K562 (cell line): ENCODE data around the gene FRMD4A. TPM values are rescaled to one million over a fixed set of nuclear protein-coding genes. Genes with fewer than 3 reads are reported as not detected.

Experiments used
- ATAC-seq: fragments of 200-7000 bp; cut with Tn5 transposase; 3 replicates; pipeline ENCODE4 v1.9.1; 2020; ENCODE audit warnings: moderate library complexity
- BruUV-seq: library from RNA; stranded (reverse); fragments of 400-500 nt; replicated peaks from 2 replicates; lab custom pipeline; 2021; lab: Mats Ljungman, UMichigan
- CTCF ChIA-PET: fragments of 300-600 bp; formaldehyde crosslinking; extraction: SDS; loops from one replicate; lab custom pipeline; 2021; ENCODE audit warnings: low intra/inter-chr PET ratio; lab: Yijun Ruan, JAX
- POLR2A ChIA-PET: fragments of 300-600, 350-650 bp; sonication (Branson Sonifier 250); formaldehyde crosslinking; extraction: SDS; loops from one replicate; lab custom pipeline; 2021; ENCODE audit warnings: antibody characterized with exemption, inconsistent platforms; lab: Yijun Ruan, JAX
- DNase-seq, 4 experiments: peaks; one replicate each; pipeline versions ENCODE4 v3.0.0 to v3.0.0-alpha.2; 2011 to 2018; ENCODE audit warnings: low spot score in 3 of 4, mixed read lengths in 3 of 4; ENCODE audit errors: extremely low read depth in 1 of 4
- FAIRE-seq: peaks from 2 replicates; lab custom pipeline; 2011; peaks lifted over from hg19 to GRCh38; lab: Jason Lieb, UNC
- H2AFZ ChIP-seq: 2 replicates; pipeline ENCODE4 v1.6.0; 2011; ENCODE audit warnings: low read depth, low read length, control low read depth, inconsistent platforms
- H3K27ac ChIP-seq: fragments of 200-600 bp; 3 replicates; pipeline ENCODE4 v1.8.0; 2011; ENCODE audit warnings: low read depth, mild to moderate bottlenecking, control low read depth, inconsistent platforms, low read length, moderate library complexity, mixed read lengths; ENCODE audit errors: extremely low read depth
- H3K27me3 ChIP-seq, 2 experiments: fragments of 300-600 bp in 1 of 2; 2 replicates in 1 of 2; 3 replicates in 1 of 2; pipeline versions ENCODE4 v1.6.0 to v1.8.0; 2011; ENCODE audit warnings: inconsistent platforms in 2 of 2, low read length in 2 of 2, mild to moderate bottlenecking in 1 of 2, mixed read lengths in 1 of 2, moderate library complexity in 1 of 2; ENCODE audit not compliant: control insufficient read depth in 2 of 2, insufficient read depth in 2 of 2
- H3K36me3 ChIP-seq: fragments of 300-600 bp; 3 replicates; pipeline ENCODE4 v1.8.0; 2011; ENCODE audit warnings: mild to moderate bottlenecking, low read length, inconsistent platforms; ENCODE audit not compliant: control insufficient read depth, insufficient read depth
- H3K4me1 ChIP-seq, 2 experiments: fragments of 200-600 bp in 1 of 2; replicated peaks in 1 of 2; 2 replicates in 1 of 2; 3 replicates in 1 of 2; pipeline versions ENCODE4 v1.5.1 to v1.8.0; 2011; ENCODE audit warnings: inconsistent platforms in 2 of 2, low read length in 2 of 2, mild to moderate bottlenecking in 1 of 2, mixed read lengths in 1 of 2, moderate library complexity in 1 of 2; ENCODE audit not compliant: control insufficient read depth in 2 of 2, insufficient read depth in 2 of 2
- H3K4me2 ChIP-seq: 2 replicates; pipeline ENCODE4 v1.6.1; 2011; ENCODE audit warnings: low read length, control low read depth, inconsistent platforms, mixed read lengths; ENCODE audit not compliant: insufficient read depth
- H3K4me3 ChIP-seq: fragments of 200-600 bp; sonication (generic), shearing (Covaris generic); 2 replicates; pipeline ENCODE4 v1.5.1; 2016; ENCODE audit warnings: control low read depth, inconsistent platforms
- H3K79me2 ChIP-seq: fragments of 200-600 bp; 3 replicates; pipeline ENCODE4 v1.8.0; 2011; ENCODE audit warnings: low read length, inconsistent platforms; ENCODE audit not compliant: control insufficient read depth, insufficient read depth
- H3K9ac ChIP-seq, 2 experiments: 2 replicates each; pipeline versions ENCODE4 v1.6.0 to v1.6.1; 2011; ENCODE audit warnings: low read depth in 2 of 2, low read length in 2 of 2, control low read depth in 1 of 2, inconsistent platforms in 1 of 2, mild to moderate bottlenecking in 1 of 2, mixed read lengths in 1 of 2; ENCODE audit not compliant: insufficient read depth in 1 of 2
- H3K9me1 ChIP-seq: one replicate; pipeline ENCODE4 v1.6.0; 2011; ENCODE audit warnings: inconsistent platforms, mild to moderate bottlenecking, low read length, moderate library complexity; ENCODE audit not compliant: control insufficient read depth, insufficient read depth
- H3K9me3 ChIP-seq: replicated peaks from 2 replicates; pipeline ENCODE4 v1.5.1; 2011; ENCODE audit warnings: low read depth, low read length, inconsistent platforms; ENCODE audit not compliant: control insufficient read depth, insufficient read depth
- H4K20me1 ChIP-seq: replicated peaks from 2 replicates; pipeline ENCODE4 v1.6.1; 2011; ENCODE audit warnings: low read length, inconsistent platforms, mixed read lengths; ENCODE audit not compliant: control insufficient read depth, insufficient read depth
- ESRRA ChIP-seq: fragments of 450-650 bp; IDR thresholded peaks from 2 replicates; pipeline ENCODE4 v1.6.1; 2014; ENCODE audit warnings: low read depth, mild to moderate bottlenecking, moderate library complexity, borderline replicate concordance
- RBM15 ChIP-seq: fragments of 200-400 bp; formaldehyde crosslinking; IDR thresholded peaks from 2 replicates; pipeline ENCODE4 v1.6.1; 2018; ENCODE audit warnings: mild to moderate bottlenecking, low read length, moderate library complexity; ENCODE audit not compliant: insufficient read depth
- TAF1 ChIP-seq: IDR thresholded peaks from 2 replicates; pipeline ENCODE4 v1.6.1; 2011; ENCODE audit warnings: mild to moderate bottlenecking, low read length, moderate library complexity; ENCODE audit not compliant: insufficient read depth, control insufficient read depth, severe bottlenecking; ENCODE audit errors: extremely low read depth
- ZNF174 ChIP-seq: fragments of 250-450 bp; sonication (Bioruptor Pico); IDR thresholded peaks from 2 replicates; pipeline ENCODE4 v1.4.0; 2020; ENCODE audit warnings: mild to moderate bottlenecking
- ZSCAN32 ChIP-seq: fragments of 450-650 bp; formaldehyde crosslinking; IDR thresholded peaks from 2 replicates; pipeline ENCODE4 v1.4.0; 2020; ENCODE audit warnings: mild to moderate bottlenecking, moderate library complexity
- WGBS: fragments of 100-300 bp; shearing (Covaris generic); methylation state at CpG from one replicate; pipeline ENCODE4 v1.1.6; 2016; ENCODE audit warnings: low coverage, mixed read lengths; ENCODE audit not compliant: insufficient coverage; ENCODE audit errors: missing lambda C conversion rate; 5-methylcytosine and 5-hydroxymethylcytosine counted together
- in situ Hi-C: fragments of 300-500 bp; cut with MboI; formaldehyde crosslinking; loops from 4 replicates; pipeline ENCODE4 v1.15.0; 2018; ENCODE audit warnings: inconsistent platforms, mixed read lengths
- intact Hi-C: fragments of 100-400 bp; cut with micrococcal nuclease; formaldehyde crosslinking; loops from 2 replicates; pipeline ENCODE4 v1.14.2; 2022
- polyA plus RNA-seq, 8 experiments: library from polyadenylated mRNA; depleted of rRNA in 4 of 8; stranded (reverse) in 5 of 8; unstranded in 3 of 8; fragments of >200 nt; fragmentation: Nextera tagmentation in 2 of 8; fragmentation: Illumina TruSeq in 1 of 8; extraction: Ambion mirVana in 2 of 8; extraction: Trizol in 1 of 8; gene quantifications; 2 replicates each; pipeline versions ENCODE4 v1.2.1 to v1.2.3, GENCODE V29; 2011 to 2014; ENCODE audit warnings: inconsistent platforms in 1 of 8, missing spikeins in 1 of 8
- total RNA-seq, 7 experiments: library from RNA; depleted of rRNA in 6 of 7; stranded (reverse); fragments of >200 nt in 6 of 7; fragmentation: Illumina TruSeq in 2 of 7; extraction: Trizol in 2 of 7; gene quantifications; 2 replicates each; pipeline versions ENCODE4 v1.2.1 to v1.2.3, GENCODE V29; 2011 to 2021; ENCODE audit warnings: low replicate concordance in 1 of 7

The FRMD4A gene
- total and polyA plus RNA-seq, 9 of the 15 experiments (the other 6 are each of a cell fraction or from before 2014, with no cell fraction given): 0.80 to 5.2 (median 3.0) TPM

DNA sequence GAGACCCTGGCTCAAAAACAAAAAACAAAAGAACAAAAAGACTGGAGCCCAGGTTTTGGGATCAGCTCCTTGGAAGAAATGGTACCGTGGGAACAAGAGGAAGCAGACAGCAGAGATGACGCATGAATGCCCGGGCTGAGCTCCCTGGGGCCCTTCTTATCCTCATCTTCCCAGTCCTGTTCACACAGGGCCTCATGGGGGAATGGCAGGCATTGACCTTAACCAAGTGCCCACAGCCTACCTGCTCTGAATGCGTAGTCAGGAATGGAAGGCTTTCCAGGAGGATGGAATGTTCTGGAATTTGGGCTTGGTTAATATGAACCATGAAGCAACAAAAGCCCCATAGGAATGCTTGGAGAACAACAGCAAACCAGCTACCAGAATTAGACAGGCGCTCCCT is 589.3 kb downstream of the FRMD4A start:
- no peak overlapping the region for H3K4me3 ChIP-seq
- POLR2A ChIA-PET: interaction anchor here (0.6 kb wide), 1 partner anchor 401 kb away, joined by 3 read pairs; no protein-coding TSS in a partner anchor
- no peak overlapping the region for H3K9ac ChIP-seq
- H3K27me3 ChIP-seq: peaks cover 56 to 74% of the 10 kb centered on the region in 2 experiments
- FAIRE-seq (no peak), DNase-seq (no peak), ATAC-seq (no peak)
- no peaks in the 10 kb centered on the region for H3K4me1 ChIP-seq
- WGBS: 1% methylated on average over 5 of the region's 5 CpGs
- no peaks in the 10 kb centered on the region for H3K9me1 ChIP-seq
- intact Hi-C loops (no loop called here), in situ Hi-C loops (no loop called here)
- no peak overlapping the region for H3K27ac ChIP-seq
- H4K20me1 ChIP-seq: 0 out of 2 replicates have a peak, but pooled peaks cover 5% of the 10 kb centered on the region
- no TSS peak for BruUV-seq
- CTCF ChIA-PET: no interaction called here
- H3K9me3 ChIP-seq: no peaks in the 10 kb centered on the region
- no peak overlapping the region for H2AFZ ChIP-seq
- H3K79me2 ChIP-seq: no peaks in the 10 kb centered on the region
- no peaks in the 10 kb centered on the region for H3K36me3 ChIP-seq
- H3K4me2 ChIP-seq: no peak overlapping the region
- TF ChIP-seq ZNF174 (no peak), ESRRA (no peak), TAF1 (no peak), ZSCAN32 (CRISPR knock-in tag) (no peak)

- ATAC-seq (no peak), FAIRE-seq (no peak), DNase-seq (no peak)
- no peak overlapping the region for H3K4me3 ChIP-seq
- no peak for TF ChIP-seq RBM15
- no TSS peak for BruUV-seq
- H3K9me3 ChIP-seq: no peaks in the 10 kb centered on the region
- H3K36me3 ChIP-seq: no peaks in the 10 kb centered on the region
- in situ Hi-C loops (no loop called here), intact Hi-C loops (no loop called here)
- H3K9ac ChIP-seq: no peak overlapping the region
- no peak overlapping the region for H3K4me2 ChIP-seq
- 4% methylated on average over 3 of the region's 4 CpGs for WGBS
- no peak overlapping the region for H3K27ac ChIP-seq
- ChIA-PET POLR2A (no interaction called here), CTCF (no interaction called here)
- no peak overlapping the region for H2AFZ ChIP-seq
- 0 out of 2 replicates have a peak, but pooled peaks cover 5% of the 10 kb centered on the region for H4K20me1 ChIP-seq
- peaks cover 53 to 64% of the 10 kb centered on the region in 2 experiments for H3K27me3 ChIP-seq
- H3K79me2 ChIP-seq: no peaks in the 10 kb centered on the region
- H3K4me1 ChIP-seq: no peaks in the 10 kb centered on the region
- H3K9me1 ChIP-seq: no peaks in the 10 kb centered on the region
Measured at GRCh38 chr10:13740461-13740860, 590.3 kb downstream of the FRMD4A start.
